K562 (cell line): ENCODE measurements around the gene SIGLEC9. TPM values are rescaled to one million over a fixed set of nuclear protein-coding genes. Genes with fewer than 3 reads are reported as not detected.

ENCODE experiments used
- ATAC-seq: fragments of 200-7000 bp; cut with Tn5 transposase; 3 replicates; pipeline ENCODE4 v1.9.1; 2020; ENCODE audit warnings: moderate library complexity
- BruUV-seq: library from RNA; stranded (reverse); fragments of 400-500 nt; replicated peaks from 2 replicates; lab custom pipeline; 2021; lab: Mats Ljungman, UMichigan
- CTCF ChIA-PET: fragments of 300-600 bp; formaldehyde crosslinking; extraction: SDS; loops from one replicate; lab custom pipeline; 2021; ENCODE audit warnings: low intra/inter-chr PET ratio; lab: Yijun Ruan, JAX
- POLR2A ChIA-PET: fragments of 300-600, 350-650 bp; sonication (Branson Sonifier 250); formaldehyde crosslinking; extraction: SDS; loops from one replicate; lab custom pipeline; 2021; ENCODE audit warnings: antibody characterized with exemption, inconsistent platforms; lab: Yijun Ruan, JAX
- DNase-seq, 4 experiments: peaks; one replicate each; pipeline versions ENCODE4 v3.0.0 to v3.0.0-alpha.2; 2011 to 2018; ENCODE audit warnings: low spot score in 3 of 4, mixed read lengths in 3 of 4; ENCODE audit errors: extremely low read depth in 1 of 4
- FAIRE-seq: peaks from 2 replicates; lab custom pipeline; 2011; peaks lifted over from hg19 to GRCh38; lab: Jason Lieb, UNC
- H2AFZ ChIP-seq: 2 replicates; pipeline ENCODE4 v1.6.0; 2011; ENCODE audit warnings: low read depth, low read length, control low read depth, inconsistent platforms
- H3K27ac ChIP-seq: fragments of 200-600 bp; 3 replicates; pipeline ENCODE4 v1.8.0; 2011; ENCODE audit warnings: low read depth, mild to moderate bottlenecking, control low read depth, inconsistent platforms, low read length, moderate library complexity, mixed read lengths; ENCODE audit errors: extremely low read depth
- H3K27me3 ChIP-seq, 2 experiments: fragments of 300-600 bp in 1 of 2; 2 replicates in 1 of 2; 3 replicates in 1 of 2; pipeline versions ENCODE4 v1.6.0 to v1.8.0; 2011; ENCODE audit warnings: inconsistent platforms in 2 of 2, low read length in 2 of 2, mild to moderate bottlenecking in 1 of 2, mixed read lengths in 1 of 2, moderate library complexity in 1 of 2; ENCODE audit not compliant: control insufficient read depth in 2 of 2, insufficient read depth in 2 of 2
- H3K36me3 ChIP-seq: fragments of 300-600 bp; 3 replicates; pipeline ENCODE4 v1.8.0; 2011; ENCODE audit warnings: mild to moderate bottlenecking, low read length, inconsistent platforms; ENCODE audit not compliant: control insufficient read depth, insufficient read depth
- H3K4me1 ChIP-seq, 2 experiments: fragments of 200-600 bp in 1 of 2; replicated peaks in 1 of 2; 2 replicates in 1 of 2; 3 replicates in 1 of 2; pipeline versions ENCODE4 v1.5.1 to v1.8.0; 2011; ENCODE audit warnings: inconsistent platforms in 2 of 2, low read length in 2 of 2, mild to moderate bottlenecking in 1 of 2, mixed read lengths in 1 of 2, moderate library complexity in 1 of 2; ENCODE audit not compliant: control insufficient read depth in 2 of 2, insufficient read depth in 2 of 2
- H3K4me2 ChIP-seq: 2 replicates; pipeline ENCODE4 v1.6.1; 2011; ENCODE audit warnings: low read length, control low read depth, inconsistent platforms, mixed read lengths; ENCODE audit not compliant: insufficient read depth
- H3K4me3 ChIP-seq: fragments of 200-600 bp; sonication (generic), shearing (Covaris generic); 2 replicates; pipeline ENCODE4 v1.5.1; 2016; ENCODE audit warnings: control low read depth, inconsistent platforms
- H3K79me2 ChIP-seq: fragments of 200-600 bp; 3 replicates; pipeline ENCODE4 v1.8.0; 2011; ENCODE audit warnings: low read length, inconsistent platforms; ENCODE audit not compliant: control insufficient read depth, insufficient read depth
- H3K9ac ChIP-seq, 2 experiments: 2 replicates each; pipeline versions ENCODE4 v1.6.0 to v1.6.1; 2011; ENCODE audit warnings: low read depth in 2 of 2, low read length in 2 of 2, control low read depth in 1 of 2, inconsistent platforms in 1 of 2, mild to moderate bottlenecking in 1 of 2, mixed read lengths in 1 of 2; ENCODE audit not compliant: insufficient read depth in 1 of 2
- H3K9me1 ChIP-seq: one replicate; pipeline ENCODE4 v1.6.0; 2011; ENCODE audit warnings: inconsistent platforms, mild to moderate bottlenecking, low read length, moderate library complexity; ENCODE audit not compliant: control insufficient read depth, insufficient read depth
- H3K9me3 ChIP-seq: replicated peaks from 2 replicates; pipeline ENCODE4 v1.5.1; 2011; ENCODE audit warnings: low read depth, low read length, inconsistent platforms; ENCODE audit not compliant: control insufficient read depth, insufficient read depth
- H4K20me1 ChIP-seq: replicated peaks from 2 replicates; pipeline ENCODE4 v1.6.1; 2011; ENCODE audit warnings: low read length, inconsistent platforms, mixed read lengths; ENCODE audit not compliant: control insufficient read depth, insufficient read depth
- BDP1 ChIP-seq: IDR thresholded peaks from 3 replicates; pipeline ENCODE4 v1.6.1; 2011; ENCODE audit not compliant: insufficient read length, insufficient read depth
- ELF1 ChIP-seq: fragments of 200-800 bp; sonication (Bioruptor generic); IDR thresholded peaks from 2 replicates; pipeline ENCODE4 v1.6.1; 2016; ENCODE audit warnings: missing genetic modification characterization, missing compliant biosample characterization
- HDAC3 ChIP-seq: fragments of 450-650 bp; IDR thresholded peaks from 2 replicates; pipeline ENCODE4 v1.6.1; 2018; ENCODE audit warnings: borderline replicate concordance, mild to moderate bottlenecking, moderate library complexity; ENCODE audit not compliant: partially characterized antibody
- RBM15 ChIP-seq: fragments of 200-400 bp; formaldehyde crosslinking; IDR thresholded peaks from 2 replicates; pipeline ENCODE4 v1.6.1; 2018; ENCODE audit warnings: mild to moderate bottlenecking, low read length, moderate library complexity; ENCODE audit not compliant: insufficient read depth
- SAFB ChIP-seq: fragments of 200-400 bp; formaldehyde crosslinking; IDR thresholded peaks from 2 replicates; pipeline ENCODE4 v1.6.1; 2017; ENCODE audit warnings: low read depth, low read length, borderline replicate concordance
- SIN3A ChIP-seq, 2 experiments: fragments of 150-350 bp in 1 of 2; IDR thresholded peaks; 2 replicates each; pipeline ENCODE4 v1.6.1; 2011 to 2016; ENCODE audit warnings: borderline replicate concordance in 2 of 2, low read depth in 2 of 2, low read length in 2 of 2, mild to moderate bottlenecking in 2 of 2, moderate library complexity in 2 of 2; ENCODE audit not compliant: control insufficient read depth in 1 of 2
- TEAD2 ChIP-seq: fragments of 450-650 bp; IDR thresholded peaks from 2 replicates; pipeline ENCODE4 v1.6.1; 2016; ENCODE audit warnings: missing genetic modification characterization, control low read depth, missing compliant biosample characterization
- ZFPM2 ChIP-seq: fragments of 250-450 bp; sonication (Bioruptor Pico); IDR thresholded peaks from 2 replicates; pipeline ENCODE4 v1.5.1; 2022; ENCODE audit warnings: mild to moderate bottlenecking
- WGBS: fragments of 100-300 bp; shearing (Covaris generic); methylation state at CpG from one replicate; pipeline ENCODE4 v1.1.6; 2016; ENCODE audit warnings: low coverage, mixed read lengths; ENCODE audit not compliant: insufficient coverage; ENCODE audit errors: missing lambda C conversion rate; 5-methylcytosine and 5-hydroxymethylcytosine counted together
- in situ Hi-C: fragments of 300-500 bp; cut with MboI; formaldehyde crosslinking; loops from 4 replicates; pipeline ENCODE4 v1.15.0; 2018; ENCODE audit warnings: inconsistent platforms, mixed read lengths
- intact Hi-C: fragments of 100-400 bp; cut with micrococcal nuclease; formaldehyde crosslinking; loops from 2 replicates; pipeline ENCODE4 v1.14.2; 2022
- polyA plus RNA-seq, 8 experiments: library from polyadenylated mRNA; depleted of rRNA in 4 of 8; stranded (reverse) in 5 of 8; unstranded in 3 of 8; fragments of >200 nt; fragmentation: Nextera tagmentation in 2 of 8; fragmentation: Illumina TruSeq in 1 of 8; extraction: Ambion mirVana in 2 of 8; extraction: Trizol in 1 of 8; gene quantifications; 2 replicates each; pipeline versions ENCODE4 v1.2.1 to v1.2.3, GENCODE V29; 2011 to 2014; ENCODE audit warnings: inconsistent platforms in 1 of 8, missing spikeins in 1 of 8
- total RNA-seq, 7 experiments: library from RNA; depleted of rRNA in 6 of 7; stranded (reverse); fragments of >200 nt in 6 of 7; fragmentation: Illumina TruSeq in 2 of 7; extraction: Trizol in 2 of 7; gene quantifications; 2 replicates each; pipeline versions ENCODE4 v1.2.1 to v1.2.3, GENCODE V29; 2011 to 2021; ENCODE audit warnings: low replicate concordance in 1 of 7

SIGLEC9 gene
- total and polyA plus RNA-seq, 9 of the 15 experiments (the other 6 are each of a cell fraction or from before 2014, with no cell fraction given) = 0.09 to 0.34 (median 0.22) TPM; not detected in 4

DNA sequence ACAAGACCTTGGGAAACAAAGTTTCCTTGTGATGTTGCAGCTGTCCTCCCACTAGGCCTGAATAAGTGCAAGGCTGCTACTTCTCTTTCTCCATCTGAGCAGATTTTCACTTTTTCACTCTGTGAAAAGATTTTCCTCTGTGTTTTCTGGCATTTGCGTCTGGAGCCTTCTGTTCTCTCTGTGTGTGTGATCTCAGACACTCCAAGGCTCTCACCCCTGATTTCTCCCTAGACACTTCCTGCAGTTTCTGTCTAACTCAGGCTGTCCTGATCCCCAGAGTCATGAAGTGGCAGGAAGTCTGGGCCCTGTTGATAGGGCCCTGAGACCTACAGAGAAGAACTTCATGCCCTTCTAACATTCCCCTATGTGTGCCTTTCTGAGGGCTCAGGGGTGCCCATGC lies 54.5 kb downstream of the SIGLEC9 start:
- intact Hi-C loops (no loop called here), in situ Hi-C loops (no loop called here)
- POLR2A ChIA-PET = no interaction called here
- Histone ChIP-seq H3K9me3 (no peaks in the 10 kb centered on the region), H3K4me3 (no peak overlapping the region), H3K4me2 (no peak overlapping the region), H3K4me1 (peaks cover 0 to 10% of the 10 kb centered on the region in 2 experiments; a peak in 2 of 5 replicates), H3K9ac (no peak overlapping the region), H3K9me1 (no peaks in the 10 kb centered on the region), H4K20me1 (no peaks in the 10 kb centered on the region; the same call in 1 of the 2 replicates), H2AFZ (no peak overlapping the region), H3K27me3 (peaks cover 3 to 27% of the 10 kb centered on the region in 2 experiments; a peak in 4 of 5 replicates), H3K36me3 (no peaks in the 10 kb centered on the region), H3K79me2 (no peaks in the 10 kb centered on the region), H3K27ac (no peak overlapping the region)
- no peak for ATAC-seq
- CTCF ChIA-PET = no interaction called here
- 0% methylated on average over 1 of the region's 1 CpG for WGBS
- TF ChIP-seq HDAC3 (no peak), ZFPM2 (CRISPR knock-in tag) (no peak), ELF1 (tag) (no peak), SIN3A (IDR thresholded peaks at IDR 0.05; ENCODE audit: borderline replicate concordance in 2 of 2, control insufficient read depth in 1 of 2, low read depth in 2 of 2, low read length in 2 of 2) (no peak), BDP1 (no peak), TEAD2 (no peak), RBM15 (no peak), SAFB (no peak)
- no peak for FAIRE-seq
- no TSS peak for BruUV-seq
- no peak for DNase-seq

Other genes starting within 250 kb of the SIGLEC9 start
Only the 7 nearest of the 19 such genes appear.
- not detected in 2 replicates for gene KLK11, start 98.3 kb upstream of the SIGLEC9 start, total RNA-seq (2014; rRNA removed)
- gene KLK11, start 98.3 kb upstream of the SIGLEC9 start, total RNA-seq (2014; rRNA removed; fragmentation: Illumina TruSeq; extraction: Trizol) = not detected in 2 replicates
- gene KLK11, start 98.3 kb upstream of the SIGLEC9 start, total RNA-seq (2015; rRNA removed; fragmentation: Illumina TruSeq; extraction: Trizol) = not detected in 2 replicates
- not detected in 2 replicates for gene KLK11, start 98.3 kb upstream of the SIGLEC9 start, total RNA-seq (2021)
- gene KLK11, start 98.3 kb upstream of the SIGLEC9 start, polyA plus RNA-seq (2011; rRNA removed) = not detected in 2 replicates
- not detected in 2 replicates for gene KLK11, start 98.3 kb upstream of the SIGLEC9 start, polyA plus RNA-seq (2014; fragmentation: Illumina TruSeq; extraction: Trizol)
- gene KLK11, start 98.3 kb upstream of the SIGLEC9 start, polyA plus RNA-seq (2014; fragmentation: Nextera tagmentation; extraction: Ambion mirVana) = not detected
- not detected in 2 replicates for gene KLK11, start 98.3 kb upstream of the SIGLEC9 start, polyA plus RNA-seq (2014; rRNA removed)
- not detected in 2 replicates for gene KLK12, start 89.9 kb upstream of the SIGLEC9 start, total RNA-seq (2014; rRNA removed)
- not detected in 2 replicates for gene KLK12, start 89.9 kb upstream of the SIGLEC9 start, total RNA-seq (2014; rRNA removed; fragmentation: Illumina TruSeq; extraction: Trizol)
- not detected in 2 replicates for gene KLK12, start 89.9 kb upstream of the SIGLEC9 start, total RNA-seq (2015; rRNA removed; fragmentation: Illumina TruSeq; extraction: Trizol)
- gene KLK12, start 89.9 kb upstream of the SIGLEC9 start, total RNA-seq (2021) = not detected in 2 replicates
- not detected in 2 replicates for gene KLK12, start 89.9 kb upstream of the SIGLEC9 start, polyA plus RNA-seq (2011; rRNA removed)
- gene KLK12, start 89.9 kb upstream of the SIGLEC9 start, polyA plus RNA-seq (2014; fragmentation: Illumina TruSeq; extraction: Trizol) = not detected in 2 replicates
- gene KLK12, start 89.9 kb upstream of the SIGLEC9 start, polyA plus RNA-seq (2014; fragmentation: Nextera tagmentation; extraction: Ambion mirVana) = not detected
- not detected in 2 replicates for gene KLK12, start 89.9 kb upstream of the SIGLEC9 start, polyA plus RNA-seq (2014; rRNA removed)
- 1.3 and 2.5 TPM in 2 replicates for gene KLK13, start 59.8 kb upstream of the SIGLEC9 start, total RNA-seq (2014; rRNA removed)
- 1.5 and 1.7 TPM in 2 replicates for gene KLK13, start 59.8 kb upstream of the SIGLEC9 start, total RNA-seq (2014; rRNA removed; fragmentation: Illumina TruSeq; extraction: Trizol)
- 0.64 and 0.72 TPM in 2 replicates for gene KLK13, start 59.8 kb upstream of the SIGLEC9 start, total RNA-seq (2015; rRNA removed; fragmentation: Illumina TruSeq; extraction: Trizol)
- 2.8 and 4.7 TPM in 2 replicates for gene KLK13, start 59.8 kb upstream of the SIGLEC9 start, total RNA-seq (2021)
- 2.9 and 9.0 TPM in 2 replicates for gene KLK13, start 59.8 kb upstream of the SIGLEC9 start, polyA plus RNA-seq (2011; rRNA removed)
- gene KLK13, start 59.8 kb upstream of the SIGLEC9 start, polyA plus RNA-seq (2014; fragmentation: Illumina TruSeq; extraction: Trizol) = 3.8 and 4.4 TPM in 2 replicates
- gene KLK13, start 59.8 kb upstream of the SIGLEC9 start, polyA plus RNA-seq (2014; fragmentation: Nextera tagmentation; extraction: Ambion mirVana) = 1 to 10 TPM in 1 of 2 experiments, under 1 TPM in 1; 0.84 to 2.3 TPM
- 1.3 and 2.3 TPM in 2 replicates for gene KLK13, start 59.8 kb upstream of the SIGLEC9 start, polyA plus RNA-seq (2014; rRNA removed)
- gene KLK14, start 42.0 kb upstream of the SIGLEC9 start, total RNA-seq (2014; rRNA removed) = not detected in 2 replicates
- not detected in 2 replicates for gene KLK14, start 42.0 kb upstream of the SIGLEC9 start, total RNA-seq (2014; rRNA removed; fragmentation: Illumina TruSeq; extraction: Trizol)
- not detected in 2 replicates for gene KLK14, start 42.0 kb upstream of the SIGLEC9 start, total RNA-seq (2015; rRNA removed; fragmentation: Illumina TruSeq; extraction: Trizol)
- not detected in 2 replicates for gene KLK14, start 42.0 kb upstream of the SIGLEC9 start, total RNA-seq (2021)
- 0.08 TPM in 1 of 2 replicates, not detected in the other for gene KLK14, start 42.0 kb upstream of the SIGLEC9 start, polyA plus RNA-seq (2011; rRNA removed)
- not detected in 2 replicates for gene KLK14, start 42.0 kb upstream of the SIGLEC9 start, polyA plus RNA-seq (2014; fragmentation: Illumina TruSeq; extraction: Trizol)
- gene KLK14, start 42.0 kb upstream of the SIGLEC9 start, polyA plus RNA-seq (2014; fragmentation: Nextera tagmentation; extraction: Ambion mirVana) = not detected
- not detected in 2 replicates for gene KLK14, start 42.0 kb upstream of the SIGLEC9 start, polyA plus RNA-seq (2014; rRNA removed)
- gene CTU1, start 16.5 kb upstream of the SIGLEC9 start, total RNA-seq (2014; rRNA removed) = 17.7 and 21.1 TPM in 2 replicates
- gene CTU1, start 16.5 kb upstream of the SIGLEC9 start, total RNA-seq (2014; rRNA removed; fragmentation: Illumina TruSeq; extraction: Trizol) = 0.80 and 1.4 TPM in 2 replicates
- gene CTU1, start 16.5 kb upstream of the SIGLEC9 start, total RNA-seq (2015; rRNA removed; fragmentation: Illumina TruSeq; extraction: Trizol) = 2.4 and 2.6 TPM in 2 replicates
- 18.4 and 18.7 TPM in 2 replicates for gene CTU1, start 16.5 kb upstream of the SIGLEC9 start, total RNA-seq (2021)
- gene CTU1, start 16.5 kb upstream of the SIGLEC9 start, polyA plus RNA-seq (2011; rRNA removed) = 2.2 and 4.3 TPM in 2 replicates
- 1.5 and 1.9 TPM in 2 replicates for gene CTU1, start 16.5 kb upstream of the SIGLEC9 start, polyA plus RNA-seq (2014; fragmentation: Illumina TruSeq; extraction: Trizol)
- gene CTU1, start 16.5 kb upstream of the SIGLEC9 start, polyA plus RNA-seq (2014; fragmentation: Nextera tagmentation; extraction: Ambion mirVana) = under 1 TPM in 1 of 2 experiments, not detected in 1; 0.03 TPM
- 10.0 and 12.9 TPM in 2 replicates for gene CTU1, start 16.5 kb upstream of the SIGLEC9 start, polyA plus RNA-seq (2014; rRNA removed)
- not detected in 2 replicates for gene SIGLEC7, start 17.4 kb downstream of the SIGLEC9 start, total RNA-seq (2014; rRNA removed)
- not detected in 2 replicates for gene SIGLEC7, start 17.4 kb downstream of the SIGLEC9 start, total RNA-seq (2014; rRNA removed; fragmentation: Illumina TruSeq; extraction: Trizol)
- not detected in 2 replicates for gene SIGLEC7, start 17.4 kb downstream of the SIGLEC9 start, total RNA-seq (2015; rRNA removed; fragmentation: Illumina TruSeq; extraction: Trizol)
- not detected in 2 replicates for gene SIGLEC7, start 17.4 kb downstream of the SIGLEC9 start, total RNA-seq (2021)
- 0.10 TPM in 1 of 2 replicates, not detected in the other for gene SIGLEC7, start 17.4 kb downstream of the SIGLEC9 start, polyA plus RNA-seq (2011; rRNA removed)
- not detected in 2 replicates for gene SIGLEC7, start 17.4 kb downstream of the SIGLEC9 start, polyA plus RNA-seq (2014; fragmentation: Illumina TruSeq; extraction: Trizol)
- gene SIGLEC7, start 17.4 kb downstream of the SIGLEC9 start, polyA plus RNA-seq (2014; fragmentation: Nextera tagmentation; extraction: Ambion mirVana) = not detected
- 0.12 TPM in 1 of 2 replicates, not detected in the other for gene SIGLEC7, start 17.4 kb downstream of the SIGLEC9 start, polyA plus RNA-seq (2014; rRNA removed)
- 38.4 and 39.7 TPM in 2 replicates for gene CD33, start 100.2 kb downstream of the SIGLEC9 start, total RNA-seq (2014; rRNA removed)
- 42.6 and 44.4 TPM in 2 replicates for gene CD33, start 100.2 kb downstream of the SIGLEC9 start, total RNA-seq (2014; rRNA removed; fragmentation: Illumina TruSeq; extraction: Trizol)
- gene CD33, start 100.2 kb downstream of the SIGLEC9 start, total RNA-seq (2015; rRNA removed; fragmentation: Illumina TruSeq; extraction: Trizol) = 49.6 and 50.1 TPM in 2 replicates
- 34.1 and 36.1 TPM in 2 replicates for gene CD33, start 100.2 kb downstream of the SIGLEC9 start, total RNA-seq (2021)
- 50.7 and 122 TPM in 2 replicates for gene CD33, start 100.2 kb downstream of the SIGLEC9 start, polyA plus RNA-seq (2011; rRNA removed)
- gene CD33, start 100.2 kb downstream of the SIGLEC9 start, polyA plus RNA-seq (2014; fragmentation: Illumina TruSeq; extraction: Trizol) = 52.5 and 60.0 TPM in 2 replicates
- 10 to 100 TPM; 79.0 to 88.6 TPM for gene CD33, start 100.2 kb downstream of the SIGLEC9 start, polyA plus RNA-seq (2014; fragmentation: Nextera tagmentation; extraction: Ambion mirVana)
- 39.6 and 42.5 TPM in 2 replicates for gene CD33, start 100.2 kb downstream of the SIGLEC9 start, polyA plus RNA-seq (2014; rRNA removed)